Neutrophil (primary cell): ENCODE results near the gene SFT2D3.

Source experiments
- H3K27ac ChIP-seq: fragments of 200-600 bp; sonication (generic); 2 replicates; pipeline ENCODE4 v1.5.1; 2016; ENCODE audit warnings: mild to moderate bottlenecking, moderate library complexity
- H3K27me3 ChIP-seq: fragments of 200-600 bp; sonication (generic); 2 replicates; pipeline ENCODE4 v1.6.0; 2016; ENCODE audit warnings: mild to moderate bottlenecking
- H3K36me3 ChIP-seq: fragments of 200-600 bp; sonication (generic); 2 replicates; pipeline ENCODE4 v1.5.1; 2017
- H3K4me1 ChIP-seq, 2 experiments: fragments of 200-600 bp in 1 of 2; sonication (generic) in 1 of 2; 1 replicate in 1 of 2; 2 replicates in 1 of 2; pipeline versions ENCODE4 v1.5.1 to v1.6.1; 2013 to 2016; ENCODE audit warnings: low read depth in 1 of 2, low read length in 1 of 2, mild to moderate bottlenecking in 1 of 2, moderate library complexity in 1 of 2; ENCODE audit not compliant: control insufficient read depth in 1 of 2, insufficient read depth in 1 of 2
- H3K4me3 ChIP-seq, 2 experiments: fragments of 200-600 bp in 1 of 2; sonication (generic) in 1 of 2; 1 replicate in 1 of 2; 2 replicates in 1 of 2; pipeline ENCODE4 v1.5.1; 2013 to 2016; ENCODE audit warnings: low read depth in 1 of 2, low read length in 1 of 2, mild to moderate bottlenecking in 1 of 2, moderate library complexity in 1 of 2
- H3K9me3 ChIP-seq: fragments of 200-600 bp; sonication (generic); 2 replicates; pipeline ENCODE4 v1.5.1; 2016
- CTCF ChIP-seq: fragments of 200-600 bp; sonication (generic); IDR thresholded peaks from 2 replicates; pipeline ENCODE4 v1.5.1; 2016; ENCODE audit warnings: antibody characterized with exemption

The SFT2D3 gene

DNA sequence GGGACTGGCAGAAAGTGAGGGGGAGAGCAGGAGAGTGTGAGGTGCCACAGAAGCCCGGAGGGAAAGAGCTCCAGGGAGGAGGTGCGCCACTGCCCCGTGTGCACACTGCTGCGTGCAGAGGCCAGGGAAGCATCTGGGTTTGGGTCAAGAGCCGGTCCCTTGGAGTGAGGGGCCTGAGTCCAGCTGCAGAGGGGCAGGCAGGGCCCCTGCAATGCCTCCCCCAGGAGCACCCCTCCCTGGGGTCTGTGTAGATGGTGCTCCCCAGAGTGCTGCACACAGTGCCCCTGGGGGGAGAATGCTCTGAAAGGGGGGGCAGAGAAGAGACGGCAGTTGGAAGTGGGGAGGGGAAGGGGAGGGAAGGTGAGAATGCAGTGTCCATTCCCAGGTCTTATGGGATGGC is 22.3 kb upstream of the SFT2D3 start:
- no peaks in the 10 kb centered on the region for H3K9me3 ChIP-seq
- H3K27me3 ChIP-seq: peaks cover 85% of the 10 kb centered on the region
- no peak overlapping the region for H3K4me3 ChIP-seq
- no peak overlapping the region for H3K27ac ChIP-seq
- H3K36me3 ChIP-seq: no peaks in the 10 kb centered on the region
- TF ChIP-seq CTCF: no peak
- H3K4me1 ChIP-seq: peaks cover 0 to 10% of the 10 kb centered on the region in 2 experiments

DNA sequence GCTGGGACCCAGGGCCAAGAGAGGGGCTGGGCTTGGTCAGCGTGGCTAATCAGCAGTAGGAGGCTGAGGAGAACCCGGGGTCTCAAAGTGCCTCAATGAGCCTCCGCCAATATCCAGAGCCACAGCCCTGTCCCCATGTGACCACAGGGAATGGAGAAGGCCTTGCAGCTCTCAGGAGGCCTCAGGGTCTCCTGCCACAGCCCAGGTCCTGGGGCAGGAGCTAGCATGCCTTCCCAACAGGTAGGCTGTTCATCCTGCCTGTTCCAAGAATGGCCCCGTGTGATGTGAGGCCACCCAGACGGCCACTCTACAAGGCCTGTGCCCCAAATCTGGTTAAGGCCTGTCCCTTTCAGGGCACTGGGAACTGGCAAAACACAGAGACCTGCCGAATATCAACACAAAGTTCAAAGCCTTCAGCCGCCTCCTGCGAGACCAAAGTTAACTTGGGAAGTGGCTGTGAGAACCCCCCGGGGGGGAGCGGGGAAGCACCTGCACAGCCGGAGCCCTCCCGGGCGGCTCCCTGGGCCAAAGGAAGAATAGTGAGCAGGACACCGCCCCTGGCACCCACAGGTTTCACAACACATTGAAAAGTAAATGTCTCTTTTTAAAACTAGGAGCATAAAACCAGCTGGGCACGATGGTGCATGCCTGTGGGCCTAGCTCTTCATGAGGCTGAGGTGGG is 21.5 kb upstream of the SFT2D3 start:
- Histone ChIP-seq H3K27me3 (peaks cover 77% of the 10 kb centered on the region), H3K36me3 (no peaks in the 10 kb centered on the region), H3K9me3 (no peaks in the 10 kb centered on the region), H3K4me1 (peaks cover 0 to 7% of the 10 kb centered on the region in 2 experiments), H3K27ac (no peak overlapping the region), H3K4me3 (no peak overlapping the region)
- no peak for TF ChIP-seq CTCF

GRCh38 chr2:127680706-127681287 is 20.5 kb upstream of the SFT2D3 start:
- Histone ChIP-seq H3K27ac (no peak overlapping the region), H3K4me3 (no peak overlapping the region), H3K9me3 (no peaks in the 10 kb centered on the region), H3K4me1 (no peaks in the 10 kb centered on the region), H3K27me3 (peaks cover 67% of the 10 kb centered on the region), H3K36me3 (no peaks in the 10 kb centered on the region)
- no peak for TF ChIP-seq CTCF

DNA sequence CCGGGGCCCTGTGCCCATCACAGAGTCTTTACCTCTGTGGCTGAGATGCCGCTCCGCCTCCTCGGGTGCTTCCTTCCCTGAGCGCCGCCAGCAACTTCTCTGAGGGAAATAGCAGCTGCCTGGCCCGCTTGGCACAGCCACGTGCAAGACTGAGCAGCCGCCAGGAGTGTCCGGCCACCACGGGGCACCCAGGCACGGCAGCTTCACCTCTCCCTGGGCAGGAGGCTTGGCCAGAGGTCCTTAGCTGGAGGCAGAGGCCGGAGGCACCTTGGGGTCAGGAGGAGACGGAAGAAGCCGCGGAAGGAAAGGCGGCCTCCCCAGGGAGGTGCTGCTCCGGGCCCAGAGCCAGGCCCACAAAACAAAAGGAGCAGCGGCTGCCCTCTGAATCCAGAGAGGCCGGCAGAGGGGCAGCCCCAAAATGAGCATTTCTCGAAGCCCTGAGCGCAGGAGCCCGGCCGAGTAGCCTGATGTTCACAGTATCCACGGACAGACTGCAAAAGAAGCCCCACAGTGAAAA is 20.0 kb upstream of the SFT2D3 start:
- H3K4me3 ChIP-seq: no peak overlapping the region
- H3K9me3 ChIP-seq: no peaks in the 10 kb centered on the region
- no peak for TF ChIP-seq CTCF
- H3K27me3 ChIP-seq: peaks cover 63% of the 10 kb centered on the region
- no peaks in the 10 kb centered on the region for H3K4me1 ChIP-seq
- H3K27ac ChIP-seq: no peak overlapping the region
- H3K36me3 ChIP-seq: no peaks in the 10 kb centered on the region

- H3K9me3 ChIP-seq: no peaks in the 10 kb centered on the region
- no peaks in the 10 kb centered on the region for H3K36me3 ChIP-seq
- H3K27me3 ChIP-seq: peaks cover 60% of the 10 kb centered on the region
- TF ChIP-seq CTCF: no peak
- no peak overlapping the region for H3K4me3 ChIP-seq
- H3K27ac ChIP-seq: no peak overlapping the region
- H3K4me1 ChIP-seq: no peaks in the 10 kb centered on the region
Observed at GRCh38 chr2:127681976-127682857, 19.1 kb upstream of the SFT2D3 start.
